ENCODE measurements around the gene BROX.
"Not testable (repeated sequence)": the region's sequence is repeated elsewhere in the genome, so short reads cannot be mapped to it uniquely, and the experiment has no call there.

BROX gene

DNA sequence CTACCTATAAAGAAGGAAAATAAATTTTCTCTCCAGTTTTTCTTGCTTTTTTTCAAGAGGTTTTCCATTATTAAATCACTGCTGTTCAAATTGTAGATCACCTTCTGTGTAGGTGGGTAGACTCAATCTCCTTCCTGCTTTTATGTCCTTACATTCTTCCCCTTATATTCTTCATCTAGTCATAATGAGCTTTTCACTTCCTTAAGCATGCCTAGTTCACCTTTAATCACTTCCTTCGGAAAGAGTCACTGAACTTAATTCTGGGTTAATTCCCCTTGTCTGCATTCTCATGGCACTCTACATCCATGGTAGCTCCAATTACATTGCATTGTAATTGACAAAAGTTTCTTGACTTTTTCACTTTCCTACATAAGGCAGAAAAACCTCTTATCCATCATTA lies 18.5 kb downstream of the BROX start:
- DNase-seq (ENCODE audit: low read depth, low spot score) = no peak

DNA sequence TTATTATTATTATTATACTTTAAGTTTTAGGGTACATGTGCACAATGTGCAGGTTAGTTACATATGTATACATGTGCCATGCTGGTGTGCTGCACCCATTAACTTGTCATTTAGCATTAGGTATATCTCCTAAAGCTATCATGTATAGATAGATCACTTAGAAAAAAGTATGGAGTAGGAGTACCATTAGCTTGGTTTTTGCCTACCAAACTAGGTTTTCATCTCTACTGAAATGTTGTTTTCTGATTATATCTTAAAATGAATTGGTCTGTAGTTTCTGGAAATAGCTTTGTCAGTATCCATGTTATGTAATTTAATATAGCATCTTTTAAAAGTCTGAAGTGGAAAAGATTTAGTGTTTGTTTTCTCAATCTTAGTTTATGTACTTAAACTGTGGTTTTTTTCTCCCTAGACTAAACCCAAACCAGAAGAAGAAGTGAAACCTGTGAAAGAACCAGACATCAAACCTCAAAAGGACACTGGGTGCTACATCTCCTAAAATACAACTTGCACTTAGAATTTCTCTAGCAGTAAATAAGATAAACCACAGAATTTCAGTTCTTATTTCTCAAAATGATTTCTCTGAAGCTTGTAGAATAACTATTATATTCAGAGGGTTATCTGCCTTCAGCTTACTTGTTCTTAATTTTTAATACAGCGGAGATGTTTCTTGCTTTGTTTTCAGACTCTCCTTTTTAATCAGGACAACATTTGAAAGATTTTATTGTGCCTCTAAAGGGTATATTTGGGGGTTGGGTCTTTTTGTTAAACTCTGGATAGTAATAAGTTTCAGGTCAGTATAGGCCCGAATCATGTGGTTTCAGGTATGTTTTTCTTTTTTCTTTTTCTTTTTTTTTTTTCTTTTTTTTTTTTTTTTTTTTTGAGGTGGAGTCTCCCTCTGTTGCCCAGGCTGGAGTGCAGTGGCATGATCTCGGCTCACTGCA lies 20.1 kb downstream of the BROX start:
- DNase-seq (ENCODE audit: low read depth, low spot score) = no peak

DNA sequence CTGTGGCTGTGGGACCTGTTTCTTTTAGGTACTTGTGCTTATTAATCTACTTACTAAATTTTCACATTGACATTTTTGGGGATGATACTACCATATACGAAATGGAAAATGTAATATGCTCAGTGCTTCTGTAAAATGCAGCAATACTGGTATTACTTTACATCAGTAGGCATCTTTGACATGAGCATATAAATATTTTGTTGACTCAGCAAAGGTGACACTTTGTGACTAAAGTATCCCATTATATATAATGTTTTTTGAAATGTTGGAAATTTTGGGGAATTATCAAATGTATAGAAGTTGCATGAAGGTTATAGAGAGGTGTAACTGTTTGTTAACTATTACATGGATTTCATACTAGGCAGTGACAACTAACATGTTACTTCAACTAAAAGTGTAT lies 22.4 kb downstream of the BROX start:
- DNase-seq (ENCODE audit: low read depth, low spot score) = no peak

DNA sequence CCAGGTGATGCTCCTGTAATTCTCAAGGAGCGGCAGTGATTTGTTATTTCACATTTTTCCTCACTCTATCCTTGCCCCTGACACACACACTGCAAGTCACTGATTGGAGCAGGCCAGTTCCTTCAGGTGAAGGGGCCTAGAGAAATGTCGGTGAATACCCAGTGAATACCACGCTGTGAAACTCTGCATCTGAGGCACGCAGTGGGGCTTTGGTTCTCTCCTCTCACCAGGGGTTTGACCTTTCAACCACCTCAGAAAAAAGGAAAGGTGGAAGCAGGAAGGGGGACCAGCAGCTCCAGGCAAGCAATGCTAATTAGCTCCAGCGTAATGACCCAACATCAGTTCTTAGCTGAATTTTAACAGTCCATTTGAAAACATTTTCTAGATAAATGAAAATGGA lies 24.1 kb downstream of the BROX start:
- no peak for DNase-seq (ENCODE audit: low read depth, low spot score)

DNA sequence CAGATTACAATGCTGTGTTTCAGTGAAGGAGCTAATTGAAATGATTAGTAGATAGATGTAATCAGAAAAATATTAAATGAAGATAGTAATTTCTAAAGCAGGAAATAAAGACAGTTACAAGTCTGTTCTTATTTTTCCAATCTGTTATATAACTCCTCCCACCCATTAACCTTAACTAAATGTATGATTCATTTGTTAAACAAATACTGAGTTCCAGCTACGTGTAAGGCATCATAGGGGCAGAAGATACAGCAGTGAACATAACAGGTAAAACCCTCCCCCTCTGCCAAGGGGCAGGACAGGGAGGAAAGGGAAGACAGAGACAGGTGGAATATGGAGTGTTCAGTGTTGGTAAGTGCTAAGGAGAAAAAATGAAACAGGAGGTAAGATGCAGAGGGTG lies 24.6 kb downstream of the BROX start, which contains the start of gene FAM177B:
Gene FAM177B, plus strand, starts transcription at position 231 of the 400 bp plus-strand sequence. CDS start 9,344 bp downstream, outside the sequence.
- DNase-seq (ENCODE audit: low read depth, low spot score) = no peak

DNA sequence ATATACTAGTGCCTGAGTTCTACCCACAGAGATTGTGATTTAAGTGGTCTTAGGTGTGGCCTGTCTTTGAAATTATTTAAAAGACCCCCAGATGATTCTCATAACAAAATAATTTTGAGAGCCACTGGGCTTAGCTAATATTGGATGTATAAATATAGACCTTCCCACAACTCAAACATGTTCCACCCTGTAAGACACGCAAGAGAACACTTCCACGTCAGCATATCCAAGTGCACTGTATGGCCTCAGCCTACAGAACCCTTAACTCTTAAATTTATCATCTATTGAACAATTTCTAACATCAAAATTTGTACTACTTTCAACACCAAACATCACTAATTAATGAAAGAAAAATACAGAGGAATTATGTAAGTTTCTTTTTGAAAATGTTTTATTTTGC lies 27.1 kb downstream of the BROX start:
- DNase-seq (ENCODE audit: low read depth, low spot score) = no peak

DNA sequence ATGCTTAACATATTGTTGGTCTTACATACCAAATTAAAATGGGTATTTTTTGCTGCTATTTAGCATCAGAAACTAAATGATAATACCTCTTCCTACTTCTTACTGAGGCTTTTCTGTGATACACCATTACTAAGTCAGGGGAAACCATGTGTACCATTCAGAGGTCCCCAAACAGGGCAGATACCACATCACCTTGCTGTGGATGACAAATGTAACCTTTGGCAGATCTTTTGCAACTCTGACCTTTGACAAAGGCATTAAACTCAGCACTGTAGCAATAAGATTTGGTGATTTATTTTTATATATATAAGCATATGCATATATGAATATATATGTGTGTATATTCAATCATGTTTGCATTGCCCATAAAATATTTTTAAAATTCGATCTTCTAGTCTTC lies 27.6 kb downstream of the BROX start:
- no peak for DNase-seq (ENCODE audit: low read depth, low spot score)

DNA sequence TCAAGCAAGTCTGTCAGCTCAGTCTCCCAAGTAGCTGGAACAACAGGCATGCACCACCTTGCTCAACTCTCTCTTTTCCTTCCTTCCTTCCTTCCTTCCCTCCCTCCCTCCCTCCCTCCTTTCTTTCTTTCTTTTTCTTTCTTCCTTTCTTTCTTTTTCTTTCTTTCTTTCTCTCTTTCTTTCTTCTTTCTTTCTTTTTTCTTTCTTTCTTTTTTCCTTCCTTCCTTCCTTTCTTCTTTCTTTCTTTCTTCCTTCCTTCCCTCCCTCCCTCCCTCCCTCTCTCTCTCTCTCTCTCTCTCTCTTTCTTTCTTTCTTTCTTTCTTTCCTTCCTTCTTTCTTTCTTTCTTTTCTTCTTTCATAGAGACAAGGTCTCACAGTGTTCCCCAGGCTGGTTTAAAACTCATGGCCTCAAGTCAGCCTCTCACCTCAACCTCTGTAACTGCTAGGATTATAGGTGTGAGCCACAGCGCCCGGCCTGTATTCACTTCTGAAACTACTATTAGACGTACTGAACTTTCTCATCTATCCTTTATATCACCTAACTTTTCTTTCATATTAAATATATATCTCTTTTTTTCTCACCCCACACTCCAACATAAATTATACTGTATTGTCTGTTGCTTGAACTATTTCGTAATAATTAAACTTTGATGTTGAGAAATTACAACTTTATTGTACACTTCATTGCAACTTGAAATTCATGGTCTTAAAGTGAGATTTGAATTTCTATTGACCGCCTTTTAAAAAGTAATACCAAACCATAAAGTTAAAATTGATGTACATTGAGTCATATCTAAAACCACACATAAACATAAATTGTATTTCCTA lies 29.5 kb downstream of the BROX start:
- DNase-seq (ENCODE audit: low read depth, low spot score) = not testable (repeated sequence)

DNA sequence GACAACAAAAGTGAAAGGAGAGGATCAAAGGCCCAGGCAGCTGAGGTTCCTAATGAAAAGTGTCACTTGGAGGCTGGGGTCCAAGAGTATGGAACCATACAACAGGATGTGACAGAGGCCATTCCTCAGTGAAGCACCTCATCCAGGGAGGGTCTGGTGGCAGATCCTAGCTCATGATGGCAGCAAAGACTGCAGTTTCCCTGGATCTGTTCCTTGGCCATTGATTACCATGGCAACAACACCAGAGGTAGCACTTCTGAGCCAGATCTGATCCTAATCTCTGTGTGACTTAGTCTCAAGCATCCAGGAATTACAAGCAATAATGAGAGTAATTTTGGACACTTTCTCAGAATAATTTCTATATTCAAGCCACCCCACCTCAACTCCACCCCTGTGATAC lies 37.6 kb downstream of the BROX start:
- DNase-seq (ENCODE audit: low read depth, low spot score) = no peak

DNA sequence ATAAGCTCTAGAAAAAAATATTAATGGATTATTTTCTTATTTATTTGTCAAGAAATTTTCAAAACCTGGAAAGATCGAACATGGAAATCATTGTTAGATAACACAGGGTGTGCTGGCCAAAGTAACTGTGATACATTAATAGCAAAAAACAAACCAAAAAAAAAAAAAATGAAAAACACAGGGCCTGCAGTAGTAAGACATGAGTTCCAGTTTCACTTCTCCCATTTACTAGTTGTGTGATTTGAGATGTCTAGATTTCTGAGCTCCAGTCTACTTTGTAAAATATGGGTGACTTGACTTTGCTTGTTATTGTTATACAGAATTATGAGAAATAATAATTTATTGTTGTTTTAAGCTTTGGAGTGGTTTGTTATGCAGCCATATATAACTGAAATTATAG lies 38.3 kb downstream of the BROX start:
- no peak for DNase-seq (ENCODE audit: low read depth, low spot score)

DNA sequence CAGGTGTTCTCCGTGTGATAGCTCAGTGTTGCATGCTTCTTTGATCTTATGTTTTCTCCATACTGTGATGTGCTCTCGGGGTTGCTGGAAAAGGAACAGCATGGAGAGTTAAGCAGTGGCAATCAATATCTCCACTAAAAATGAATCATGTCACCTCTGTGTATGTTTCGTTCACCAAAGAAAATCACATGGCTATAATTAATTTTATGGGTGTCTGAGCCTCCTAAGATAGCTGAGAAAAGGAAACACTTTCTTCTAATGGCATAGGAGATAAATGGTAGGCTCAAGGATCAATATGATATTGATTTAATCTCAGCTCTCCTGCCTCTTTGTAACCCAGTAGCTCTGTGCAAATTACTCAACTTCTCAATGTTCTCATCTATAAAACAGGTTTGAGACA lies 38.9 kb downstream of the BROX start:
- no peak for DNase-seq (ENCODE audit: low read depth, low spot score)

DNA sequence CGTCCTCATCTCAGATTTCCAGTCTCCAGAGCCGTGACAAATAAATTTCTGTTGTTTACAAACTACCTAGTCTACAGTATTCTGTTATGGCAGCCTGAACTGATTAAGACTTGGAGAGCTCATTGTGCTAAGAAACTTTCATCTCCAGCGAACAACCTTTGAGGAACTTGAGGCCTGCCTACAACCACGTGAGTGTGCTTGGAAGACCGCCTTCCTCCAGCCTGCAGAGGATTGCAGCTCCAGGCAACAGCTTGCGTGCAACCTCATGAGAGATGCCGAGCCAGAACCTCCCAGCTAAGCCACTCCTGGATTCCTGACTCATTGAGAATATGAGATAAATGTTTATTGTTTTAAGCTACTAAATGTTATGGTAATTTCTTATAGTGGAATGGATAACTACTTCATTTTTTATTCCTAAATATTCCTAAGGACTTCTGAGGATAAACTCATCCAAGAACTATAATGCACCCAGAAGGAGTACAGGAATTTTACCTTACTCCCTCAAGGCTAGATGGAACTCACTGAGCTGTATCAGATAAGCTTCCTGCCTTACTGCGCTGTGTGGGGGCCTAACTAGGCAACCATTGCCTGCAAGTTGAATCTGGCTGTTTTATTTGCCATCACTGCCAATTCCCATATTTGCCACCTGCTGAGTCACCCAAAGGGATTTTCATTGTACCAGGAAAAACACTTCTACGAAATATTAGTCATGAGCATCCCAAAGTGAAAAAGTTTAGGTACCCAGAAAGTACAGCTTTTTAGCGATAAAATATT lies 42.2 kb downstream of the BROX start:
- no peak for DNase-seq (ENCODE audit: low read depth, low spot score)

DNA sequence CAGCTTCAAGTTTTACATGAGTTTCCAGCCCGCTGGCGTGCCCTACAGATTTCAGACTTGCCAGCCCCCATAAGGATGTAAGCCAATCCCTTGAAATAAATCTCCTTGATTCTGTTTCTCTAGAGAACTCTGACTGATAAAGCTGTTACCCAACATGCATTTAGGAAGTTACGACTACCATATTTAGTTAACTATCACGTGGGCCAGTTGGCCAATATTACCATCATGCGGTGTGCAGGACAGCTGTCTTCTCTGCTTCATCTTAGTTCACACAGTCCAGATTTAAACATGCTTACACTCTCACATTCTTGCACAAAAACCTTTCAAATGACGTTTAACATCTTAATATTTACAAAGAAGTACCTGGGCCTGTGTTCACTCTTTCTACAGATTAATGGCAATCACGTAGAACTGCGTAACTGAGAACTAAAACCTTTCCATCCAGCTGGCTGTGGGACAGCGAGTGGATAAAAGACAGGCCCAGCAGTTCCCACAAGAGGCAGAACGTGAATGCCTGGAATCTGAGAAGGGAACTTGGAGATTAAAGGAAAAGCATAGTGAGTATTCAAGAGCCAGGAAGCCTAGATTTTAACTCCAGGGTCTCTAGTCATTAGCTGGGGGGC lies 45.4 kb downstream of the BROX start:
- DNase-seq (ENCODE audit: low read depth, low spot score) = no peak

DNA sequence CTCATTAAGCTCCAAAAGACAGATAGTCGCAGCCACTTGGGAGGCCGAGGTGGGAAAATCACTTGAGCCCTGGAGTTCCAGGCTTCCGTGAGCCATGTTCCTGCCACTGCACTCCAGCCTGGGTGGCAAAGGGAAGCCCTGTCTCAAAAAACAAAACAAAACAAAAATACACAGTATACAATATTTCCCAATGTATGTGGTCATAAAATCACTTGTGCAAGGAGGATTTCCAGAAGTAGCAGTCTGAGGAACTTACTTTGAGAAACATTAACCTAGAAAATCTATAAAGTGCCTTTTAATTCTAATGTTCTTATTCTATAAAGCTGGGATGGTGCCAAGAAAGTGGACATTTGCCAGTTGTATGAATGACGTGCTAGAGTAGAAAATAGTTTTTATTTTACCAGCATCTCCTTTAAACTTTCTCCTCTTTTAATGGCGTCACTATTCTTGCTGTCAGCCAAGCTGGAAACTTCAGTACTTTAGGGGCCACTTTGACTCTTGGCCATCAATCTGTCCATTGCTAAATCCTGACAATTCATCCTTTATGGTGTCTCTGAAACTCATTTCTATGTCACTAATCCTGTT lies 47.2 kb downstream of the BROX start:
- no peak for DNase-seq (ENCODE audit: low read depth, low spot score)

DNA sequence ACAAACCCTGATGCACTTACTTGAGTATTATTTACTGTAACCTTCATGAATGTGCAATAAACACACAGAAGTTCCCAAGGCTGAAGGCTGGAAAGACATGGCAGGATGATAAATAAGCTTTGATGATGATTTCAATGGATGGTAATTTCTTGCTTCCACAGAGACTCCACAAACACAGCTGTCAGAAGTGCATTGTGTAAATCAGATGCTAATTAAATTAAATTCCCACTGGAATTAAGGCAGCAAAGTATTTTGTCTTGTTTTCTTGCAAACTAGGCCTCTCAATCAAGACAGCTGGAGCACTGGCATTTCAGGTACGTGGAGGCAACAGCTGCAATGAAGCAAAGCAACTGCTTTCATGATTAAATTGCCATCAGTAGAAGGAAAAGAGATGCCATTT lies 48.7 kb downstream of the BROX start:
- no peak for DNase-seq (ENCODE audit: low read depth, low spot score)

DNA sequence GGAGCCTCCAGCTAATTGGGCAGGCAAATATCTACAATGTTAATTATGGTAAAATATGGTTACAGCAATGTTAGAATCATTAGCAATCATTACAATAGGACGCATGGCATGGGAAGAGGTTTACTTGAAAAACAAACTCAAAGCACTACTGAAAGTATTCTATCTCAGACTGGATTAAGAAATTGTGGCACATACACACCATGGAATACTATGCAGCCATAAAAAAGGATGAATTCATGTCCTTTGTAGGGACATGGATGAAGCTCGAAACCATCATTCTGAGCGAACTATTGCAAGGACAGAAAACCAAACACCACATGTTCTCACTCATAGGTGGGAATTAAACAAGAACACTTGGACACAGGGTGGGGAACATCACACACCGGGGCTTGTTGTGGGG lies 49.8 kb downstream of the BROX start:
- not testable (repeated sequence) for DNase-seq (ENCODE audit: low read depth, low spot score)

DNA sequence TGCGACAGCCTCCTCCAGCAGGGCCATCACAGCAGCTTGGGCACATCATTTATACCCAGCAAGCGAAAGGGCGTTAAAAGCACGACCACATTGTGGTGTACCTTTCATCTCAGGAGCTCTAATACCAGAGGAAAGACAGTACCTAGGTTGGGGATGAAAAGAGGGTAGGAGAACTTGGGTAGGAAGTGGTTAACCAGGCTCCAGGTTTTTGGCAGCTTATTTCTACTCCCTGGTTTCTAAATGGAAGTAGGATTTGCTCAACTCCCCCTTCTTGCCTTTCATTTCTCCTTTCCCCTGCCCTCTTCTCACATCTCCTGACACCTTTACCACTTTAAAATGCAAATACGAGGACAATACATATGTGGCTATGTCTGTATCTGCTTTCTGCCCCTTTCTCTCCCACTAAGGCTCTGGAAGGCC lies 54.8 kb downstream of the BROX start:
- no peak for DNase-seq (ENCODE audit: low read depth, low spot score)

DNA sequence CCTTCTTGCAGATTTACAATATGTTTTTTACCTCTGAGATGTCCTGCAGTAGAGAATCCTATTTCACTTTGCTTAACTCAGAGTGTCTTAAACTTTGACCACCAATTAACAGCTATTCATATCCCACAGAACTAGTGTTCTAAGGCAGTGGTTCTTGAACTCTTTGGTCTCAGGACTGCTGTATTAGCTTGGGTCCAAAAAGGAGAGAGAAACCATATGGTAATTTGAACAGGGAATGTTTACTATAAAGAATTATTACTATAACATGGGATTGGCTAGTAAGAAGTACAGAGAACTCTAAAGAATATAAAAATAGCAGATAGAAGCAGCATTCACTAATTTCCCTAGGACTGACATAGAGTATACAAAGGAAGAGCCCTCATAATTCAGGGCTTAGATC lies 56.2 kb downstream of the BROX start:
- no peak for DNase-seq (ENCODE audit: low read depth, low spot score)

DNA sequence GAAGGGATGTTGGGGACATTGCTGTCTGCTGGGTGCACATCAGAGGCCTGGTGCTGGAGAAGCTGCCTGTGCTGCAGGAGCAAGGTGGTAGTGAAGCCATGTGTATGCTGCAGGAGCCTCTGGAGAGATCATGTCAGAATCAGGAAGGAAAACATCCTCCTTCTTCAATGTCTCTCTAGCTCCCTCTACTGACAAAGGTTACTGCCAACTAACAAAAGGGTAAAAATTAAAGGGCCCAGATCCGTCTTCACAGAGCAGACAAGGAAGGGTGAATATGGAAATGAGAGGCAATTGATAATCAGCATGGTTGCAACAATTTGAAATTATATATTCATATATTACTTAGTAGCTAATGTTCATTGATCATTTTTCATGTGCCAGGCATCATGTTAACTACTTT lies 56.8 kb downstream of the BROX start:
- no peak for DNase-seq (ENCODE audit: low read depth, low spot score)

DNA sequence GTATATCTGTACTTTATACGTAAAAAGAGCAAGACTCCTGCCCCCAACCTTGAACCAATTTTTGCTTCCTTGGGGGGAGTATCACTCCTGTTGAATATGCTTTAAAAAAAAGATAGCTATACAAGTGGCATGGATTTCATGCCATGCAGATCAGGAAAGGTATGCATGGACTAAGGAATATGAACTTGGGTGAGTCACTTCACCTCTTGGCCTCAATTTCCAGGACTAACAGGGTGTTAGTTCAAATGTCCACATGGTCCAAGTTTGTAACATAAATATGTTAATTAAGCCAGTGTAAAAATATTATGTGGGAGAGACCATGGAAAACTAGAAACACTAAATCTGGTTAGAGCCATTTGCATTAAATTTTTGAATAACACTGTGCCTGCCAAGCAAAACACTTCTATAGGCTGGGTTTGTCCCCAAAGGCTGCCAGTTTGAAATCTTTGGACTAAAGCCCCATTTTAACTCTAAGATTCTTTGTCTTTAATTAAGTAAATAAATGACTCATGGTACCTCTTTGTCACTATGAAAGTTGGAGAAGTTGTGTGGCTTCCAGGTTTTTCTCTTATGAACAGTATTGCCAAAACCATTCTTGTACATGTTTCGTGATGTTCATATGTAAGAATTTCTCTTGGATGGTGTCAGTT lies 57.7 kb downstream of the BROX start:
- DNase-seq (ENCODE audit: low read depth, low spot score) = no peak

DNA sequence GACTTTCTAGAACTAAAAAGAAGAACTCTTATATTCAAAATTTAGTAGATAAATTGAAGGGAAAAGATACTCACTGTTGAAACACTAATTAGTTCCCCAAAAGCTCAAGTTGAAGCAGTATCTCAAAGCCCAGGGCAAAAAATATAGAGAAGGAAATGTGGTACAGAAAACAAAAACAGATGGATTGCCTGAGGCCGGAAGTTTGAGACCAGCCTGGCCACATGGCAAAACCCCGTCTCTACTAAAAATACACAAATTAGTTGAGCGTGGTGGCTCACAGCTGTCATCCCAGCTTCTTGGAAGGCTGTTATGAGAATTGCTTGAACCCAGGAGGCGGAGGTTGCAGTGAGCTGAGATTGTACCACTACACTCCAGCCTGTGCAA lies 60.6 kb downstream of the BROX start:
- no peak for DNase-seq (ENCODE audit: low read depth, low spot score)

Measured in activated naive CD8-positive, alpha-beta T cell treated with anti-CD3 and anti-CD28 coated beads, Interleukin-2, amount 50 U/mL, for 16 hours (primary cell).